Activated naive CD8-positive, alpha-beta T cell treated with anti-CD3 and anti-CD28 coated beads, Interleukin-2, amount 10 ng/mL, durations not matched to agents 7 days and 5 days (primary cell): Measurements from ENCODE around the gene TUBB8B. TPM values are rescaled to one million over a fixed set of nuclear protein-coding genes. Genes with fewer than 3 reads are reported as not detected.

Experiments
- total RNA-seq, 2 experiments: library from RNA; stranded (reverse); gene quantifications; one replicate each; pipeline ENCODE4 v1.2.3, GENCODE V29; 2021

The TUBB8B gene
- total RNA-seq, 2 experiments from 2014 or later = not detected

Other genes starting within 250 kb of the TUBB8B start
- gene USP14, start 108.9 kb upstream of the TUBB8B start, total RNA-seq = 10 to 100 TPM; 53.0 to 57.0 TPM
- 10 to 100 TPM; 52.1 to 54.8 TPM for gene THOC1, start 218.4 kb upstream of the TUBB8B start, total RNA-seq